D721Med (cell line): ENCODE measurements around the gene SYT2.
"Not testable (repeated sequence)": the region's sequence is repeated elsewhere in the genome, so short reads cannot be mapped to it uniquely, and the experiment has no call there.

Experiments used
- DNase-seq: peaks from one replicate; pipeline ENCODE4 v3.0.0; 2011; ENCODE audit warnings: low spot score; ENCODE audit not compliant: insufficient read length
- FAIRE-seq: peaks from 2 replicates; lab custom pipeline; 2011; peaks lifted over from hg19 to GRCh38; lab: Jason Lieb, UNC
- CTCF ChIP-seq: IDR thresholded peaks from 2 replicates; pipeline ENCODE4 v1.5.1; 2012; ENCODE audit warnings: mild to moderate bottlenecking, control low read depth; ENCODE audit not compliant: insufficient read depth; ENCODE audit errors: missing control alignments

Gene SYT2

DNA sequence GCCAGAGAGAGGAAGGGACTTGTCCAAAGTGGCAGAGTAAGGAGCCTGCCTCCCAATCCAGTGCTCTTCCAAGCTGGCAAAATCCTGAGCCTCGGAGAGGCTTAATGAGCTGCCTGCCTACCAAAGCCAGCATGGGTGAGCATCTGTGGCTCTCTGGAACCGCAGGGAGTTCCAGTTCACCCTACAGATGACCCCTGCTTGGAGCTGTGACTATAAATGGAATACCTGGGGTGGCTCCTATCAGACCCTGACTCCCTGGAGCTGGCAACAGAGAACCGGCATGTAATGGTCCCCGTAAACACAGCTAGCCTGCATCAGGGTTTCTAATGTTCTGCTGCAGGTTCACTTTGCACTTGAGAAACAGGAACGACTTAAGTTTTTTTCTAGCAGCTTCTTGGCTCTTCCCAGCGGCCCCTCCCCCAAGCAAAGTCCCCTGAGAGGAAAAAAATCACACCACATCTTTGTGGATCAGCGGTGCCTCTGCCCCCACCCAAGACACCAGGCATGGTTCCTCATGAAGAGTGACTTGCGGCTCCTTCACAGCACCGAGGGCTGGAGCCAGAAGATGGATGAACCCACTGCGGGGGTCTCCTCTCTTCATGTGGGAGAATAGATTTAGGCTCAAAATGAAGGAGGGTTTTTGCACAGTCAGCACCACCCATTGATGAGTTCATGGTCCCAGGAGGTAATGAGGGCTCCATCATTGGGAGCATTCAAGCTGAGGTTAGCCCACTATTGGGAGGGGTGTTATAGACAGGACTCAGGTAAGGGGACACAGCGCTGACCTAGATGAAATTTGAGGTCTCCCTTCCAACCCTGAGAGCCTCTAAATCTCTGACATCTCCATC lies 79.0 kb downstream of the SYT2 start:
- no peak for DNase-seq
- no peak for TF ChIP-seq CTCF
- FAIRE-seq = no peak

GRCh38 chr1:202630541-202630940 lies 79.7 kb downstream of the SYT2 start:
- DNase-seq (no peak), FAIRE-seq (no peak)
- TF ChIP-seq CTCF = no peak

- FAIRE-seq, DNase-seq: not testable (repeated sequence)
Measured at GRCh38 chr1:202630096-202630495, 80.2 kb downstream of the SYT2 start.

- DNase-seq, FAIRE-seq: not testable (repeated sequence)
Measured at GRCh38 chr1:202629257-202629811, 80.9 kb downstream of the SYT2 start.

- DNase-seq (no peak), FAIRE-seq (no peak)
- no peak for TF ChIP-seq CTCF
Measured at GRCh38 chr1:202628646-202629215, 81.5 kb downstream of the SYT2 start.

DNA sequence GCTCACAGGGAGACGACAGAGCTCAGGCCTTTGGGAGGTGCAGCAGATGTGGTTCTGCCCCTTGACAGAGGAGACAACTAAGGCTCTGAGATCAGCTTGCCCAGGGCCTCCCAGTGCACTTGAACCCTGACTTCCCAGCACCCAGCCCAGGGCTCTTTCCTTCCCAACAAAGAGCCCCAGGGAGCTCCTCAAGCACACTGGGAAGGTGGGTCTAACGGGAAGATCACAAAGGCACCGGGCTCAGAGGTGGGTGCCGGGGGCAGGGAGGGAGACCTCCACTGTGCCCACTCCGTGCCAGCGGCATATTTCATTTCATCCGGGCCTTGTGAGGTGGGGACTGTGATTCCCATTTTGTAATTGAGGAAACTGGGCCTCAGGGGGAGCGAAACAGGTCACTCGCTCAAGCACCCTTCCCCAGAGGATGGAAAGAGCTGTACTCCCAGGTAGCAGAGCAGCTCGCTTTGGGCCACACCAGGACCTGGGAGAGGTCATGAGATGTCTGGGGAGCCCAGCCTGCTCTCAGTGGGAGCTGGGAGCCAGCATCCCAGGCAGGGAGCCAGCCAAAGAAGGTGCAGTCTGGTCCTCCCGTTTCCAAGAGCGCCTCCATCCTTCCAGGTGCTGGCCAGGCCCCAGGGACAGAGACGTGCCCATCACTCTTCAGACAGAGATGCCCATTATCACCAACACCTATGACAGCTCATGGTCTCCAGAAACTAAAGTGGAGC lies 82.3 kb downstream of the SYT2 start:
- FAIRE-seq (no peak), DNase-seq (no peak)
- no peak for TF ChIP-seq CTCF

DNA sequence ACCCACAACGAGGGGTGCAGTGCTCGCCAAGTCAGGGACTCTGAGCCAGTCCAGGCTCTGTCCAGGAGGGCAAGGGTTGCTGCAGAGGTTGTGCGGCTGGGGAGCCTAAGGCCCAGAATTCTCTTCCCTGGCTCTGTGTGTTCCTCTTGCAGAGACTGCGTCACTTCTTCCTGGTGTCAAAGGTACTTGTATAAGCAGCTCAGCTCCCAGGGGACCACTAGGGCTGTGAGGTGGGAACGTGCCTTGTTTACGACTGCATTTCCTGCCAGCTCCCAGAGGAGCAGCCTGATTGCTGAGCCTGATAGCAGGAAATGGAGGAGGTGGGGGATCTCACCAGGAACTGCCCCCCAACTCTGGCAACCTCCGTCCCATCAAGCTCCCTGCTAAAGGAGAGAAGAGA lies 83.2 kb downstream of the SYT2 start:
- FAIRE-seq, DNase-seq: not testable (repeated sequence)

DNA sequence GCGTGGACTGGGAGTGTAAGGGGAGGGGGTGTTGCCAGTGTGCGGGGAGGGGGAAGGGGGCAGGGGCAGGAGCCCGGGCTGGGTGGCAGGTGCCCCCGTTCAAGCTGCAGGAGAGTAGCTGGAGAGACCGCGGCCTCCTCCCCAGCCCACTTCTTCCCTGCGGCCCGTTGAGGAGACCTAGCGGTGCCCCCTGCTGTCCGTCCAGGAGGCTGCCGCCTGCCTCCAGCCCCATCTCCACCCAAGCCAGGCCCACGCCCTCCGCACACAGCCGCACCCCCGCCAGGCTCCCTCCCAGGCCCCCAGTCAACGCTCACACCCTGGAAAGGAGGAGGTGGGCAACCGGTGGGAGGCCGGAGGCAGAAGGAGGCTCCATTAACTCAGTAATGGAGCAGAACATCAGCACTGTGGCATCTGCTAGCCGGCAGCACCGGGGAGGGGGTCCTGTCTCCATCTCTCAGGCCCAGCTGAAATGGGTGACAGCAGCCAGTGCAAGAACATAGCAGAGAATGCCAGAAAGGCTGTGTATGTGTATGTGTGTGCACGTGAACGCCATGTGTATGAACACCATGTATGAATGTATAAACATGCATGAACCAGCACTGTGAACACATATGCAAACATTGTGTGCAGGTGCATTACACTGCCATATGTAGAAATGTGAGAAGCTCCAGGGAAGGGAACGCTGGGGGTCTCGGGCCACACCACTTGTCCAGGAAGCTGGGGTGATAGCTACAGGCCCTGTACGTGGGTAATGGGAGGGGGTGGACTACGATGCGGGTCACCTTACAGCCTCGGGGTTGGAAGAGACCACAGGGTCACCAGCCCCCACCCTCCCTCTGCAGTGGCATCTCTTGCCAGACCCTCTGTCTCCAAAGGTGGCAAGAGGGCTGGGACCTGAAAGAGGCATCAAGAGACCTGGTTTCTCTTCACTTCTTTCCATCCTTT lies 84.6 kb downstream of the SYT2 start:
- FAIRE-seq (no peak), DNase-seq (peak; percentile 96)
- TF ChIP-seq CTCF = peak; percentile 72
